ENCODE data around the gene CSF2. TPM values are rescaled to one million over a fixed set of nuclear protein-coding genes. Genes with fewer than 3 reads are reported as not detected.

The CSF2 gene
- total RNA-seq, 2 experiments from 2014 or later: 1.1 to 1.4 TPM

DNA sequence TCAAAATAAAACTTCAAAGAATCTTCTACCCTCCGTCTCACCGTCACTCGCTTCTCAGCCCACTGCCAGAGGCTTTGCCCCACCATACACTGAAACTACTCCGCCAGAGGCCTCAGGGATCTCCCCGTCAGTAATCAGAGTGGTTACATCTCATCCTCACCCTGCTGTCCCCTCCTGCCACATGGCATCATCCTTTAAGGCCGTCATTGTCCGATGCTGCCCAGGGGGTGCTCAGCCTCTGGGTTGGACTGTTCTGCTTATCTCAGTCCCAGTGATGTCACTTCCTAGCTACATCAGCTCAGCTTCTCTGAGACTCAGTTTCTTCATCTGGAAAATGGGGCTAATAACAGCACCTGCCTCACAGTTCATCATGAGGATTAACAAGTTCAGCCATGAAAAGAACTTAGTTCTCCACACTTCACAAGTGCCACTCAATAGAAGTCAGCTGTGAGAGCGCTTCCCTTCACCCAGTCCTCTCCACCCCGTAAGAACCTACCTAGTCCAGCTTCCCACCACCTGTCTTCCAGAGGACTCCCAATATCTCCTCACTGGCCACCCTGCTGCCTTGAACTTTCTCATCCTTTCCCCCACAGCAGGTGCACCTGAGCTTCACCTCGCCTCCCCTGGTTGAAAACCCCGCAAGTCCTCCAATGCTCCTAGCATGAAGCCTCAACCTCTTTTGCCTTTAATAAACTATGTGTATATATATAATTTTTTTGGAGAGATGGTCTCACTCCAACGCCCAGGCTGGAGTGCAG lies 15.9 kb upstream of the CSF2 start:
- no peaks in the 10 kb centered on the region for H3K9me3 Mint-ChIP-seq
- no peaks in the 10 kb centered on the region for H3K36me3 Mint-ChIP-seq
- H3K27ac Mint-ChIP-seq: no peak overlapping the region
- peaks cover 55% of the 10 kb centered on the region for H3K4me1 Mint-ChIP-seq
- ATAC-seq (ENCODE audit: low read depth) (no peak), DNase-seq (peak; percentile 14)
- H3K27me3 Mint-ChIP-seq: peaks cover 7% of the 10 kb centered on the region
- no peak overlapping the region for H3K4me3 Mint-ChIP-seq
- POLR2A ChIA-PET: interaction anchor here (0.9 to 2.8 kb wide), 3 partner anchors 38 to 261 kb away, joined by 3 to 7 read pairs (median 3); partner anchors contain the start of gene FNIP1

DNA sequence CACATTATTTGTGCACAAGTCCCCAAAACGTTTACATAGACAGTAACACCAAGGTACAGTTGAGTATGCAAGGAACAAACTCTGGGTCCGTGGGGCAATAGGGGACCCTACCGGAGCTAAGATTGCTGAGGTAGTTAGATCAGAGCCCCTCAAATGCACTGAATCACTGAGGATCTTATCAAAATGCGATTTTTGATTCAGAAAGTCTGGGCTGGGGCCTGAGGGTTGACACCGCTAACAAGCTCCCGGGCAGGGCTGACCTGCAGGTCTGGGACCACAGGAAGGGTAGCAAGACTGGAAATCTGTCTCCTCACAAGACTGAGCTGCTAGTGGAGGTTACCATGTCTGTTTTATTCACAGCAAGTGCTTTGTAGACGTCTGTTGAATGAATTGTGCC lies 14.9 kb upstream of the CSF2 start:
- H3K36me3 Mint-ChIP-seq: no peaks in the 10 kb centered on the region
- H3K4me1 Mint-ChIP-seq: peaks cover 63% of the 10 kb centered on the region
- peak overlapping the region; percentile 56 for H3K27ac Mint-ChIP-seq

DNA sequence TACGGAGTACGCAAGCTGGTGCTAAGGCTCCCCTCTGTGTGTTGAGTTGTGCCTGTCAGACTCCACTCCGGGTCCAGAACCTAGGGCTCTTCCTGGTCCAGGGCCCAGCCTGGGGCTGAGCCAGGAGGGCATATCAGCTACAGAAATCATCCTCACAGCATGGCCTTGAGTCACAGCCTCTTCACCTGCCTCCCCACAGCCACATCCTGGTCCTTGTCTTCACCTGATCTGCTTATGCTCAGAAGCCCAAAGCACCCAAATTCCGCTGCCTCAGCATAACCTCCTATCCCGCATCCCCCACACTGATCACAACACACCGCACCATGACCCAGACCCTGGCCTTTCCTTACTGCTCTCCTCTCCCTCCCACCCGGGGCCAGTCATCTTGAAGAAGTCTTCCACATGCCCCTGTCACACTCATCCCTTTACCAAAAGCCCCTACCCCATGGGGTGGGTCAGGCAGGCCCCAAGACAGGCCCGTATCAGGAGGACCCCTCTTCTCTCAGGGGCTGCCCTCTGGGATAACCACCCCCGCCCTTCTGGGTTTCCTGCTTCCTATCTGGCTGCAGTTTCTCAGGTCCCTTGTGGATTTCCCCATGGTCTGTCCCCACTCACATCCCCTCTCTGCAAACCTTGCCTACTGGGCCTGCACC lies 14.4 kb upstream of the CSF2 start:
- no peaks in the 10 kb centered on the region for H3K9me3 Mint-ChIP-seq
- H3K36me3 Mint-ChIP-seq: no peaks in the 10 kb centered on the region
- peak overlapping the region; percentile 31 for H3K4me3 Mint-ChIP-seq
- H3K4me1 Mint-ChIP-seq: peaks cover 63% of the 10 kb centered on the region
- DNase-seq (peak; percentile 46), ATAC-seq (ENCODE audit: low read depth) (peak; percentile 62)
- peak overlapping the region; percentile 56 for H3K27ac Mint-ChIP-seq
- H3K27me3 Mint-ChIP-seq: peaks cover 3% of the 10 kb centered on the region
- POLR2A ChIA-PET: interaction anchor here (0.9 to 2.8 kb wide), 5 partner anchors 36 to 58 kb away, joined by 3 to 7 read pairs (median 3); no protein-coding TSS in a partner anchor

More for the DNA sequence above, 14.9 kb upstream of the CSF2 start:
- Mint-ChIP-seq H3K4me3 (no peak overlapping the region), H3K9me3 (no peaks in the 10 kb centered on the region), H3K27me3 (peaks cover 3% of the 10 kb centered on the region)
- DNase-seq (no peak), ATAC-seq (ENCODE audit: low read depth) (no peak)
- POLR2A ChIA-PET: interaction anchor here (0.9 to 2.8 kb wide), 6 partner anchors 35 to 262 kb away, joined by 3 to 7 read pairs (median 3); partner anchors contain the start of gene FNIP1

DNA sequence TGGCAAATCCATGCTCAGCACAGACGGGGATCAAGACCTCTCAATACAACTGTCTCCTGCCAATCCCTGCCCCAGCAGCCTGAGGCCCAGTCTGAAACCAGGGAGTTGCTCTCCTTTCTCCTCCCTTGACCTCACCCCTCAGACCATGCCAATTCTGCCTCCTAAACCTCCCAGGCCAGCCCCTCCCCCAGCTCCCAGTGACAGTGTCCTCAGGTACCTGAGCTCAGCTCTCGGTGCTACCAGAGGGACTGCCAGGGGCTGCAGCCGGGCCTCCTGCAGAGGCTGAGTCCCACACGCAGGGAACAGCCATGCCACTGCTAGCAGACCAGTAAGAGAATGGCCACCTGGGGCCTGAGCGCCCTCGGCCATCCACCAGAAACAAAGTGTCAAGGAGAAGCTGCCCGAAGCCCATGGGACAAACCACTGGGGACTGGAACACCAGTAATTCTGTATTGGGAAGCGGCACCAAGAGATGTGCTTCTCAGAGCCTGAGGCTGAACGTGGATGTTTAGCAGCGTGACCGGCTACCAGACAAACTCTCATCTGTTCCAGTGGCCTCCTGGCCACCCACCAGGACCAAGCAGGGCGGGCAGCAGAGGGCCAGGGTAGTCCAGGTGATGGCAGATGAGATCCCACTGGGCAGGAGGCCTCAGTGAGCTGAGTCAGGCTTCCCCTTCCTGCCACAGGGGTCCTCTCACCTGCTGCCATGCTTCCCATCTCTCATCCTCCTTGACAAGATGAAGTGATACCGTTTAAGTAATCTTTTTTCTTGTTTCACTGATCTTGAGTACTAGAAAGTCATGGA lies 13.7 kb upstream of the CSF2 start:
- DNase-seq (peak; percentile 30), ATAC-seq (ENCODE audit: low read depth) (no peak)
- POLR2A ChIA-PET: interaction anchor here (1.0 kb wide), 1 partner anchor 50 kb away, joined by 3 read pairs; no protein-coding TSS in a partner anchor
- peaks cover 3% of the 10 kb centered on the region for H3K27me3 Mint-ChIP-seq
- no peaks in the 10 kb centered on the region for H3K36me3 Mint-ChIP-seq
- peaks cover 60% of the 10 kb centered on the region for H3K4me1 Mint-ChIP-seq
- H3K27ac Mint-ChIP-seq: peak overlapping the region; percentile 7
- H3K4me3 Mint-ChIP-seq: no peak overlapping the region
- H3K9me3 Mint-ChIP-seq: no peaks in the 10 kb centered on the region

DNA sequence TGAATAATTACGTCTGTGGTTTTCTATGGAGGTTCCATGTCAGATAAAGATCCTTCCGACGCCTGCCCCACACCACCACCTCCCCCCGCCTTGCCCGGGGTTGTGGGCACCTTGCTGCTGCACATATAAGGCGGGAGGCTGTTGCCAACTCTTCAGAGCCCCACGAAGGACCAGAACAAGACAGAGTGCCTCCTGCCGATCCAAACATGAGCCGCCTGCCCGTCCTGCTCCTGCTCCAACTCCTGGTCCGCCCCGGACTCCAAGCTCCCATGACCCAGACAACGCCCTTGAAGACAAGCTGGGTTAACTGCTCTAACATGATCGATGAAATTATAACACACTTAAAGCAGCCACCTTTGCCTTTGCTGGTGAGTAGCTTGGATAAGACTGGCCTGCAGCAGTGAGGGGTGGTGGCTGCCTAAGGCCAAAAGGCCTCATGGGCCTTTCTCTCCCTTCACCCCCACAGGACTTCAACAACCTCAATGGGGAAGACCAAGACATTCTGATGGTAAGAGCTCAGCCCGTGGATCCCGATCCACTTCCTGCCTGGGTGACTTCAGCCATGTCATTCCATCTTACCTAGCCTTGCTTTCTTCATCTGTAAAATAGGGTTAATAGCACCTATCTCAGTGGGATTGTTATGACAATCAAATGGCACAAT lies 13.0 kb upstream of the CSF2 start, which contains the start of gene IL3:
Gene IL3, plus strand, starts transcription at position 155 of the 661 bp plus-strand sequence. Its CDS starts 52 bp downstream, at position 207.
- no peak for ATAC-seq (ENCODE audit: low read depth)
- H3K4me1 Mint-ChIP-seq: peaks cover 57% of the 10 kb centered on the region
- no peak within 1 kb of the TSS for H3K4me3 Mint-ChIP-seq
- no peaks in the 10 kb centered on the region for H3K9me3 Mint-ChIP-seq
- POLR2A ChIA-PET: interaction anchor here (1.0 kb wide), 1 partner anchor 51 kb away, joined by 3 read pairs; no protein-coding TSS in a partner anchor
- H3K27ac Mint-ChIP-seq: peak within 1 kb of the TSS; percentile 7
- H3K36me3 Mint-ChIP-seq: no peaks in the 10 kb centered on the region
- H3K27me3 Mint-ChIP-seq: peaks cover 3% of the 10 kb centered on the region
- peak; percentile 26 for DNase-seq

DNA sequence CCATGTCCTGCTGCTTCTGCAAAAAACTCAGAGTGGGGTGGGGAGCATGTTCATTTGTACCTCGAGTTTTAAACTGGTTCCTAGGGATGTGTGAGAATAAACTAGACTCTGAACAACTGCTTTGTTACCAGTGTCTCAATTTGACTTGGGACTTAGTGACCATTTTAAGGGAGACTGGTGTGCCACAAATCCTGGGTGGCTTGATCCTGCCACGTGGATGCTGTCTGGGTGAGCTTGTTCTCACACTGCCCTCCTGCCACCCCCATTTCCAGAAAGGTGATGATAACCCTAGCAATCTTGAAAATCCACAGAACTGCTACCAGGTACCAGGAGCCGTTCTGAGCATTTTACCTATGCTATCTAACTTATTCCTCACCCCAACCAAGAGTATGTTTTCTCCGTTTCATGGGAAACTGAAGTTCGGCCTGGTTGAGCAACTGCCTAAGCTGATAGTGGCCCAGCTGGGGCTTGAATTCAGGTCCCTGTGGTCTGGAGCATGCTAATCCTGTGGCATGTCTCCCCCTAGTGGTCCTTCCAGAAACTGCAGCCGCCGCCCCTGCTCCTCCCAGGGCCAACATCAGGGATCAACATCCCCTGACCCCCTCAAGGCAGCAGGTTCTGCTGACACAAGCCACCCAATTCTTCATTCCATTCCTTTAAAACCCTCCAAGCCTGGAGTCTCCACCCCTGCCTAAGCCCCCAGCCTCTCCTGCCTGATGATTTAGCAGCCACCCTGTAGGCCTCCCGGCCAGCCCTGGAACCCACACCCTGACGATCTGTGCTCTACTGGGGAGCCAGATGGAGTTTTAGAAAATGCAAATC lies 10.3 kb upstream of the CSF2 start:
- ATAC-seq (ENCODE audit: low read depth) (peak; percentile 62), DNase-seq (peak; percentile 86)
- POLR2A ChIA-PET: interaction anchor here (0.6 to 1.3 kb wide), 4 partner anchors 42 to 315 kb away, joined by 3 to 6 read pairs (median 4); no protein-coding TSS in a partner anchor
- Mint-ChIP-seq H3K4me1 (peaks cover 39% of the 10 kb centered on the region), H3K36me3 (no peaks in the 10 kb centered on the region), H3K4me3 (no peak overlapping the region), H3K9me3 (no peaks in the 10 kb centered on the region), H3K27ac (peak overlapping the region; percentile 4), H3K27me3 (peaks cover 2% of the 10 kb centered on the region)

DNA sequence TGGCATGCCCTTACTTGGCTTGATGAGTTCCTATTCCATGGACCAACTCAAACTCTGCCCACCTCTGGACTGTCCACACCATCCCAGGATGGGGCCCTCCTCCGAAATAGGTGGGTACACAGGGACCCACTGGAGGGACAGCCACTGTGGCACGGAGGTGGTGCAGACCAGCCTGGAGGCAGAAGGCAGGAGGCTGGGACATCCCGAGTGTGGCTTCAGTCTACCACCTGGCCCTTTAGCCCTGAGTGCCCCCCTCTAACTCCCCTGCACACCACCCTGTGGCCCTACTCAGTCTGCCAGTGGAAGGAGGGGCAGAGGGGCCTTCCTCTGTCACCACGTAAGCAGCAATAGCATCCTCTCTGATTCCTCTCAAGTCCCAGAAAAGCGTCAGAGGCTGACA lies 9.4 kb upstream of the CSF2 start:
- no peaks in the 10 kb centered on the region for H3K36me3 Mint-ChIP-seq
- H3K4me1 Mint-ChIP-seq: peaks cover 32% of the 10 kb centered on the region
- POLR2A ChIA-PET: interaction anchor here (1.2 kb wide), 1 partner anchor 43 kb away, joined by 4 read pairs; no protein-coding TSS in a partner anchor

DNA sequence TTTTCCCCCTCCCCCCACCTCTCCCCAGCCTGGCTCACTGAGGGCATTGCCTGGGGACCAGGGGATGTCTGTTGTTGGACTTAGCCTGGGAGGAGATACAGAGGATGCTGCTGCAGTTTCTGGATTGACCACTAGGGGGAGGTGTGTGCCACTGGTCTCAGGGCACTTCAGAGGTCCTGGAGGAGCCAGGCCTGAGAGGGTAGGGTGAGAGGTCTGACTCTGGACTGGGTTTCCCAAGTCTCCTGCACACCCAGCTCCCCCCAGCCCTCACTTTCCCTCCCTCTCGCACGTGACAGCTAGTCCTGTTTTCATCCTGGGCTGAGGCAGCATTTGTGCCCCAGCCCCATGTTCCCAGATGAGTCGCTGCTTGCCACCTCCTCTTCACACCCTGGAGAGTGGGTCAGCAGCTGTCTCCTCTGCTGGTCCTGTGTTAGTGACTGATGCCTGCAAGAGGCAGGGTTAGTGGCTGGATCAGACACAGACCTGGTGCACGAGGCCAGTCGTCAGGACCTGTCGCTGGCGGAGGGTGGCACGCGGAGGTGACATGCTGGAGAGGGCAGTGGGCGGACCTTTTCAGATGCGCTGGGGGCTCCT lies 8.8 kb upstream of the CSF2 start:
- POLR2A ChIA-PET: interaction anchor here (0.6 kb wide), 1 partner anchor 49 kb away, joined by 3 read pairs; no protein-coding TSS in a partner anchor
- peak; percentile 62 for ATAC-seq (ENCODE audit: low read depth)
- H3K36me3 Mint-ChIP-seq: no peaks in the 10 kb centered on the region

More for the DNA sequence above, 9.4 kb upstream of the CSF2 start:
- ATAC-seq (ENCODE audit: low read depth): no peak
- H3K27me3 Mint-ChIP-seq: peaks cover 2% of the 10 kb centered on the region
- H3K27ac Mint-ChIP-seq: no peak overlapping the region
- no peak for DNase-seq
- H3K4me3 Mint-ChIP-seq: no peak overlapping the region
- no peaks in the 10 kb centered on the region for H3K9me3 Mint-ChIP-seq

DNA sequence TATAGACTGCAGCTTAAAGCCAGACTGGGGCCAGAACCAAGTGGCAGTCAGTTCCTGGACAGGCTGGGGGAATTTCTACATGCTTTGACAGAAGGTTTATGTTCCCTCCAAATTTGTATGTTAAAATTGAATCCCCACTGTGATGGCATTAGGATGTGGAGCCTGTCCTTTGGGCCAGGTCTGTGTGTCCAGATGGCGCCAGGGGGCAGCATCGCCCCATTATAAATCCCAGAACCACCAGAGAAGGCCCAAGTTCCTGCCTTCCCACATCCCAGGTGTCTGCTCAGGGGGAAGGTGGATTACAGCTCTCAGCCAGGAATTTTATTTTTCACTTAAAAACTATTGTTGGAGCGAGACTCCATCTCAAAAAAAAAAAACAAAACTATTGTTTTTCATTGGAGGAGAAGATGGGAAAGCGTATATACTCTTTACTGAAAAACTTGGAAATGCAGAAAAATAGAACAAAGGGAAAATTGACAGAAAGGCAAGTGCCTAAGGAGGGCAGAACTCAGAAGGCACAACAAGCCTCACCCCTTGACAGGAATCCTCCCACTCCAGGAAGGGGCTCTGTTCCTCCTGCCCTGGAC lies 8.1 kb upstream of the CSF2 start:
- peaks cover 23% of the 10 kb centered on the region for H3K4me1 Mint-ChIP-seq
- DNase-seq: peak; percentile 72
- H3K4me3 Mint-ChIP-seq: no peak overlapping the region
- H3K27ac Mint-ChIP-seq: peak overlapping the region; percentile 22
- POLR2A ChIA-PET: interaction anchor here (0.6 kb wide), 1 partner anchor 50 kb away, joined by 3 read pairs; no protein-coding TSS in a partner anchor
- H3K9me3 Mint-ChIP-seq: no peaks in the 10 kb centered on the region
- peaks cover 2% of the 10 kb centered on the region for H3K27me3 Mint-ChIP-seq
- ATAC-seq (ENCODE audit: low read depth): peak; percentile 51
- no peaks in the 10 kb centered on the region for H3K36me3 Mint-ChIP-seq

More for the DNA sequence above, 8.8 kb upstream of the CSF2 start:
- Mint-ChIP-seq H3K4me3 (no peak overlapping the region), H3K9me3 (no peaks in the 10 kb centered on the region), H3K4me1 (peaks cover 25% of the 10 kb centered on the region), H3K27me3 (peaks cover 2% of the 10 kb centered on the region), H3K27ac (no peak overlapping the region)
- DNase-seq: peak; percentile 80

DNA sequence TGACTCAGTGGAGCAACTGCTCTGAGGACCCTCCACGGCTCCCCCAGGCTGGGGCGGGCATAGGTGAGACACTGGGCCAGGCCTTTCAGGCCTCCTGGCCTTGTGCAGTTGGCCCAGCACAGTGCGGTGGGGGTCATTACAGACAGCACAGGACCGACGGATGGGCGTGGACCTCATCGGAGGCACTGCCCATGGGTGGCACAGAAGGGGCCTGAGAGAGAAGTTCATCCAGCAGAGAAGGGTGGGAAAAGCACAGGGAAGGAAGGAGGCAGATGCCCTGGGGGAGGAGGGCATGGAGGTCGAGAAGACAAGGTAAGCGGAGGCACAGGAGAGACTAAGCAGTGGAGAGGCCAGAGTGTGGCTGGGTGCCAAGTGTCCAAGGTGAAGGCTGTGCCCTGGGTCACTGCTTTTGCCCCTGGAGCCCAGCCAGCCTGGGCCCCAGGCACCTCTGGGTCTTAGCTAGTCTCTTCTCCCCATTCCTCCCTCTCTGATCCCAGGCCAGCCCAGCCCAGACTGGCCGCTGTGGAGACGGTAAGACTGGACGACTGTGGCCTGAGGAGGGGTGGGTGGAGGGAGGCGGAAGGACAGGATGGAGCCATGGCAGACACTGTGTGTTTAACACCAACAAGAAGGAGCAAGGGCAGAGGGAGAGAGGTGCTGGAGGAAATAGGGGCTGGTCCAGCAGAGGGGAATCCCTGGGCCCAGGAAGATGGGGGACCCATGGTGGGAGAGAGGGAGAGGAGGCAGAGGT lies 7.5 kb upstream of the CSF2 start:
- peak overlapping the region; percentile 54 for H3K27ac Mint-ChIP-seq

More for the DNA sequence above, 7.5 kb upstream of the CSF2 start:
- Mint-ChIP-seq H3K36me3 (no peaks in the 10 kb centered on the region), H3K9me3 (no peaks in the 10 kb centered on the region), H3K4me1 (peaks cover 22% of the 10 kb centered on the region), H3K4me3 (no peak overlapping the region), H3K27me3 (peaks cover 2% of the 10 kb centered on the region)
- POLR2A ChIA-PET: interaction anchor here (1.1 kb wide), 1 partner anchor 59 kb away, joined by 3 read pairs; no protein-coding TSS in a partner anchor
- ATAC-seq (ENCODE audit: low read depth): no peak
- DNase-seq: peak; percentile 29
